Liver (tissue), 9 donors: Measurements from ENCODE around the gene RALB. TPM values are rescaled to one million over a fixed set of nuclear protein-coding genes. Genes with fewer than 3 reads are reported as not detected.

Experiments used
- DNase-seq: peaks from one replicate; pipeline ENCODE4 v3.0.0-alpha.2; 2017; ENCODE audit warnings: low spot score
- H3K27ac ChIP-seq, 2 donors: one replicate each; pipeline ENCODE4 v1.7.0; 2013; ENCODE audit warnings: inconsistent platforms in 2 of 2, low read length in 2 of 2, control low read depth in 1 of 2, low read depth in 1 of 2, mild to moderate bottlenecking in 1 of 2
- H3K27me3 ChIP-seq, 4 donors: one replicate each; pipeline versions ENCODE4 v1.6.1 to v1.7.0; 2013; ENCODE audit warnings: low read length in 3 of 4, inconsistent platforms in 1 of 4, mild to moderate bottlenecking in 1 of 4, moderate library complexity in 1 of 4; ENCODE audit not compliant: control insufficient read depth in 4 of 4, insufficient read depth in 4 of 4
- H3K36me3 ChIP-seq, 4 donors: one replicate each; pipeline versions ENCODE4 v1.6.1 to v1.7.0; 2013; ENCODE audit warnings: low read length in 3 of 4, mild to moderate bottlenecking in 3 of 4, low read depth in 1 of 4, moderate library complexity in 1 of 4; ENCODE audit not compliant: control insufficient read depth in 4 of 4, insufficient read depth in 3 of 4
- H3K4me1 ChIP-seq, 4 donors: one replicate each; pipeline versions ENCODE4 v1.6.1 to v1.7.0; 2013; ENCODE audit warnings: low read length in 3 of 4, mild to moderate bottlenecking in 3 of 4, moderate library complexity in 1 of 4; ENCODE audit not compliant: control insufficient read depth in 4 of 4, insufficient read depth in 4 of 4
- H3K4me3 ChIP-seq, 3 donors: one replicate each; pipeline versions ENCODE4 v1.6.1 to v1.7.0; 2013; ENCODE audit warnings: low read length in 3 of 3, control low read depth in 1 of 3, low read depth in 1 of 3, mild to moderate bottlenecking in 1 of 3
- H3K9ac ChIP-seq, 2 donors: one replicate each; pipeline ENCODE4 v1.7.0; 2013; ENCODE audit warnings: low read length in 2 of 2, mild to moderate bottlenecking in 2 of 2, moderate library complexity in 2 of 2, control low read depth in 1 of 2, low read depth in 1 of 2
- H3K9me3 ChIP-seq, 4 donors: one replicate each; pipeline versions ENCODE4 v1.6.1 to v1.7.0; 2013; ENCODE audit warnings: low read length in 3 of 4; ENCODE audit not compliant: control insufficient read depth in 4 of 4
- EGR1 ChIP-seq, 2 donors: IDR thresholded peaks; 2 replicates each; pipeline ENCODE4 v1.6.1; 2016 to 2018; ENCODE audit warnings: antibody characterized with exemption in 2 of 2, low read depth in 2 of 2
- FOXA1 ChIP-seq: IDR thresholded peaks from 2 replicates; pipeline ENCODE4 v1.6.1; 2016; ENCODE audit warnings: antibody characterized with exemption
- FOXA2 ChIP-seq: IDR thresholded peaks from 2 replicates; pipeline ENCODE4 v1.6.1; 2016; ENCODE audit warnings: antibody characterized with exemption
- GABPA ChIP-seq, 2 donors: IDR thresholded peaks in 1 of 2; conservative IDR thresholded peaks in 1 of 2; 2 replicates each; pipeline ENCODE4 v1.6.1; 2016; ENCODE audit warnings: antibody characterized with exemption in 2 of 2, mild to moderate bottlenecking in 1 of 2, moderate library complexity in 1 of 2
- HNF4A ChIP-seq, 2 donors: conservative IDR thresholded peaks; 2 replicates each; pipeline ENCODE4 v1.6.1; 2016; ENCODE audit warnings: antibody characterized with exemption in 2 of 2, mild to moderate bottlenecking in 2 of 2
- HNF4G ChIP-seq: IDR thresholded peaks from 2 replicates; pipeline ENCODE4 v1.6.1; 2016; ENCODE audit warnings: antibody characterized with exemption
- JUND ChIP-seq, 2 donors: IDR thresholded peaks; 2 replicates each; pipeline ENCODE4 v1.6.1; 2016; ENCODE audit warnings: antibody characterized with exemption in 2 of 2
- NR2F2 ChIP-seq: IDR thresholded peaks from 2 replicates; pipeline ENCODE4 v1.6.1; 2016; ENCODE audit warnings: antibody characterized with exemption
- RAD21 ChIP-seq, 2 donors: IDR thresholded peaks; 2 replicates each; pipeline ENCODE4 v1.6.1; 2016; ENCODE audit warnings: antibody characterized with exemption in 2 of 2, mild to moderate bottlenecking in 2 of 2
- RXRA ChIP-seq, 2 donors: IDR thresholded peaks; 2 replicates each; pipeline ENCODE4 v1.6.1; 2017 to 2018; ENCODE audit warnings: antibody characterized with exemption in 2 of 2, mild to moderate bottlenecking in 1 of 2
- SP1 ChIP-seq: IDR thresholded peaks from 2 replicates; pipeline ENCODE4 v1.6.1; 2018; ENCODE audit warnings: antibody characterized with exemption, mild to moderate bottlenecking
- TAF1 ChIP-seq: conservative IDR thresholded peaks from 2 replicates; pipeline ENCODE4 v1.6.1; 2016; ENCODE audit warnings: antibody characterized with exemption, mild to moderate bottlenecking
- YY1 ChIP-seq: IDR thresholded peaks from 2 replicates; pipeline ENCODE4 v1.6.1; 2016; ENCODE audit warnings: antibody characterized with exemption, mild to moderate bottlenecking
- WGBS: extraction: QIAGEN DNeasy Blood & Tissue Kit; methylation state at CpG from one replicate; pipeline ENCODE4 v1.1.7; 2013; 5-methylcytosine and 5-hydroxymethylcytosine counted together
- polyA plus RNA-seq, 2 donors: library from polyadenylated mRNA; stranded (reverse) in 1 of 2; unstranded in 1 of 2; fragments of 200-250 nt in 1 of 2; fragments of >200 nt in 1 of 2; fragmentation: Nextera tagmentation in 1 of 2; extraction: Ambion mirVana in 1 of 2; gene quantifications; one replicate each; pipeline versions ENCODE4 v1.2.1 to v1.2.3, GENCODE V29; 2013 to 2015
- total RNA-seq, 2 donors: library from RNA; depleted of rRNA; stranded (reverse); fragments of >200 nt; gene quantifications; one replicate each; pipeline ENCODE4 v1.2.3, GENCODE V29; 2014
- TF ChIP-seq, protein P1 (sequence below): IDR thresholded peaks from 2 replicates; pipeline ENCODE4 v1.6.1; 2016; ENCODE audit warnings: antibody characterized with exemption
- TF ChIP-seq, protein P2 (sequence below): IDR thresholded peaks from 2 replicates; pipeline ENCODE4 v1.6.1; 2016; ENCODE audit warnings: antibody characterized with exemption
- TF ChIP-seq, protein P3 (sequence below): IDR thresholded peaks from 2 replicates; pipeline ENCODE4 v1.6.1; 2016; ENCODE audit warnings: antibody characterized with exemption, mild to moderate bottlenecking
- TF ChIP-seq, protein P4 (sequence below): fragments of 150-350 bp; IDR thresholded peaks from 2 replicates; pipeline ENCODE4 v1.5.1; 2017; ENCODE audit warnings: improper control_type of control experiment, low read depth, low read length; ENCODE audit not compliant: missing input control
- TF ChIP-seq, protein P5 (sequence below): IDR thresholded peaks from 2 replicates; pipeline ENCODE4 v1.6.1; 2016; ENCODE audit warnings: antibody characterized with exemption
- donor health status: healthy.
- donor health status: healthy.
- donor health status: healthy.
- donor health status: healthy.
- donor health status: healthy.

RALB gene
- total and polyA plus RNA-seq, 4 donors, result 11.1 to 26.4 (median 20.1) TPM

DNA sequence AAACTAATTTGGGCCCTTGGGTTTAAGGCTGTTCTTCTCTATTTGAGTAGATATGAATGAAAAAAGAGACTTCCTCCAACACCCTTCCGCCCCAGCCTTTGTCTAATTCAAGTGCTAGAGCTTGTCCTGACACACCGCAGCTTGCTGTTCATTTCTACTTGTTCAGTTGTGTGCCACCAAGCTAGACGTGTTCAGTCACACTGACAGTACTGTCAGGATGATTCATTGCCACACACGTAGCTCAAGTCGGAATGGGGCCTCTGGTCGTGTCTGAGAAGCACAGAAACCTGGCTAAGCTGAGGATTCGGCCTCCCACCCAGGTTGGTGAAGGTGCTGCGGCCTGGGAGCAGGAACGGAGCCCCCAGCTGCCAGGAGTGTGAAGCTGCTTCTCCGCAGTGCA is 47.7 kb downstream of the RALB start:
- H3K9me3 ChIP-seq, result no peaks in the 10 kb centered on the region
- H3K9ac ChIP-seq, result no peak overlapping the region
- no peak overlapping the region for H3K4me3 ChIP-seq
- no peak overlapping the region for H3K27ac ChIP-seq
- DNase-seq, result no peak
- WGBS, result 92% methylated on average over 10 of the region's 10 CpGs
- TF ChIP-seq, protein P1, sequence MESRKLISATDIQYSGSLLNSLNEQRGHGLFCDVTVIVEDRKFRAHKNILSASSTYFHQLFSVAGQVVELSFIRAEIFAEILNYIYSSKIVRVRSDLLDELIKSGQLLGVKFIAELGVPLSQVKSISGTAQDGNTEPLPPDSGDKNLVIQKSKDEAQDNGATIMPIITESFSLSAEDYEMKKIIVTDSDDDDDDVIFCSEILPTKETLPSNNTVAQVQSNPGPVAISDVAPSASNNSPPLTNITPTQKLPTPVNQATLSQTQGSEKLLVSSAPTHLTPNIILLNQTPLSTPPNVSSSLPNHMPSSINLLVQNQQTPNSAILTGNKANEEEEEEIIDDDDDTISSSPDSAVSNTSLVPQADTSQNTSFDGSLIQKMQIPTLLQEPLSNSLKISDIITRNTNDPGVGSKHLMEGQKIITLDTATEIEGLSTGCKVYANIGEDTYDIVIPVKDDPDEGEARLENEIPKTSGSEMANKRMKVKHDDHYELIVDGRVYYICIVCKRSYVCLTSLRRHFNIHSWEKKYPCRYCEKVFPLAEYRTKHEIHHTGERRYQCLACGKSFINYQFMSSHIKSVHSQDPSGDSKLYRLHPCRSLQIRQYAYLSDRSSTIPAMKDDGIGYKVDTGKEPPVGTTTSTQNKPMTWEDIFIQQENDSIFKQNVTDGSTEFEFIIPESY, result no peak
- TF ChIP-seq JUND (IDR thresholded peaks at IDR 0.05) (no peak), NR2F2 (no peak), YY1 (no peak), RXRA (IDR thresholded peaks at IDR 0.05) (no peak), FOXA2 (no peak), SP1 (no peak), RAD21 (IDR thresholded peaks at IDR 0.05) (no peak), HNF4G (no peak), HNF4A (conservative IDR thresholded peaks at IDR 0.05) (no peak), GABPA (IDR thresholded peaks at IDR 0.05 in 1 of 2, conservative IDR thresholded peaks at IDR 0.05 in 1 of 2) (no peak), FOXA1 (no peak), TAF1 (no peak), EGR1 (IDR thresholded peaks at IDR 0.05; ENCODE audit: low read depth in 2 of 2) (no peak)
- TF ChIP-seq, protein P2, sequence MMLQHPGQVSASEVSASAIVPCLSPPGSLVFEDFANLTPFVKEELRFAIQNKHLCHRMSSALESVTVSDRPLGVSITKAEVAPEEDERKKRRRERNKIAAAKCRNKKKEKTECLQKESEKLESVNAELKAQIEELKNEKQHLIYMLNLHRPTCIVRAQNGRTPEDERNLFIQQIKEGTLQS, result no peak
- TF ChIP-seq, protein P3, sequence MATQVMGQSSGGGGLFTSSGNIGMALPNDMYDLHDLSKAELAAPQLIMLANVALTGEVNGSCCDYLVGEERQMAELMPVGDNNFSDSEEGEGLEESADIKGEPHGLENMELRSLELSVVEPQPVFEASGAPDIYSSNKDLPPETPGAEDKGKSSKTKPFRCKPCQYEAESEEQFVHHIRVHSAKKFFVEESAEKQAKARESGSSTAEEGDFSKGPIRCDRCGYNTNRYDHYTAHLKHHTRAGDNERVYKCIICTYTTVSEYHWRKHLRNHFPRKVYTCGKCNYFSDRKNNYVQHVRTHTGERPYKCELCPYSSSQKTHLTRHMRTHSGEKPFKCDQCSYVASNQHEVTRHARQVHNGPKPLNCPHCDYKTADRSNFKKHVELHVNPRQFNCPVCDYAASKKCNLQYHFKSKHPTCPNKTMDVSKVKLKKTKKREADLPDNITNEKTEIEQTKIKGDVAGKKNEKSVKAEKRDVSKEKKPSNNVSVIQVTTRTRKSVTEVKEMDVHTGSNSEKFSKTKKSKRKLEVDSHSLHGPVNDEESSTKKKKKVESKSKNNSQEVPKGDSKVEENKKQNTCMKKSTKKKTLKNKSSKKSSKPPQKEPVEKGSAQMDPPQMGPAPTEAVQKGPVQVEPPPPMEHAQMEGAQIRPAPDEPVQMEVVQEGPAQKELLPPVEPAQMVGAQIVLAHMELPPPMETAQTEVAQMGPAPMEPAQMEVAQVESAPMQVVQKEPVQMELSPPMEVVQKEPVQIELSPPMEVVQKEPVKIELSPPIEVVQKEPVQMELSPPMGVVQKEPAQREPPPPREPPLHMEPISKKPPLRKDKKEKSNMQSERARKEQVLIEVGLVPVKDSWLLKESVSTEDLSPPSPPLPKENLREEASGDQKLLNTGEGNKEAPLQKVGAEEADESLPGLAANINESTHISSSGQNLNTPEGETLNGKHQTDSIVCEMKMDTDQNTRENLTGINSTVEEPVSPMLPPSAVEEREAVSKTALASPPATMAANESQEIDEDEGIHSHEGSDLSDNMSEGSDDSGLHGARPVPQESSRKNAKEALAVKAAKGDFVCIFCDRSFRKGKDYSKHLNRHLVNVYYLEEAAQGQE, result no peak
- TF ChIP-seq, protein P4, sequence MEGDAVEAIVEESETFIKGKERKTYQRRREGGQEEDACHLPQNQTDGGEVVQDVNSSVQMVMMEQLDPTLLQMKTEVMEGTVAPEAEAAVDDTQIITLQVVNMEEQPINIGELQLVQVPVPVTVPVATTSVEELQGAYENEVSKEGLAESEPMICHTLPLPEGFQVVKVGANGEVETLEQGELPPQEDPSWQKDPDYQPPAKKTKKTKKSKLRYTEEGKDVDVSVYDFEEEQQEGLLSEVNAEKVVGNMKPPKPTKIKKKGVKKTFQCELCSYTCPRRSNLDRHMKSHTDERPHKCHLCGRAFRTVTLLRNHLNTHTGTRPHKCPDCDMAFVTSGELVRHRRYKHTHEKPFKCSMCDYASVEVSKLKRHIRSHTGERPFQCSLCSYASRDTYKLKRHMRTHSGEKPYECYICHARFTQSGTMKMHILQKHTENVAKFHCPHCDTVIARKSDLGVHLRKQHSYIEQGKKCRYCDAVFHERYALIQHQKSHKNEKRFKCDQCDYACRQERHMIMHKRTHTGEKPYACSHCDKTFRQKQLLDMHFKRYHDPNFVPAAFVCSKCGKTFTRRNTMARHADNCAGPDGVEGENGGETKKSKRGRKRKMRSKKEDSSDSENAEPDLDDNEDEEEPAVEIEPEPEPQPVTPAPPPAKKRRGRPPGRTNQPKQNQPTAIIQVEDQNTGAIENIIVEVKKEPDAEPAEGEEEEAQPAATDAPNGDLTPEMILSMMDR, result no peak
- TF ChIP-seq, protein P5, sequence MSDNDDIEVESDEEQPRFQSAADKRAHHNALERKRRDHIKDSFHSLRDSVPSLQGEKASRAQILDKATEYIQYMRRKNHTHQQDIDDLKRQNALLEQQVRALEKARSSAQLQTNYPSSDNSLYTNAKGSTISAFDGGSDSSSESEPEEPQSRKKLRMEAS, result no peak
- H3K4me1 ChIP-seq, result no peaks in the 10 kb centered on the region
- peaks cover 0 to 6% (median 2%) of the 10 kb centered on the region in 4 donors for H3K36me3 ChIP-seq
- H3K27me3 ChIP-seq, result no peaks in the 10 kb centered on the region
